Fibroblast of skin of right biceps (primary cell): ENCODE results near the gene ZNF334.

Source experiments
- DNase-seq: peaks from one replicate; pipeline ENCODE4 v3.0.0-alpha.2; 2013

The ZNF334 gene

DNA sequence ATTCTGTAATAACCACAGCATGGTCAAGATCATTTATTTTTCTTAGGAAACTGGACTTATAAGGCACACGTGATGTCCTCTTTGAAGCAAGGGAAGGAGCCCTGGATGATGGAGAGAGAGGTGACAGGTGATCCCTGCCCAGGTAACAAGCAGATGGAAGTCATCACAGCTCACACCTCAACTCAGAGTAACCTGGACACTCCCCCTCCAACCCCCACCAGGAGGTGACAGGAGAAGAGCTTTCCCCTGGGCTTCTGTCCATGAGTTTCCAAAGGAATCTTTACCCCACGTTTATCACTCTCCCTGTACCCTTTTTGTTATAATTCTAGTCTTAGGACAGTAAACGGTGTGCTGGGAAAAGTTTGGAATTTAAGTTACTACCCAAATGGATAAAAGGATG lies 28.4 kb downstream of the ZNF334 start:
- no peak for DNase-seq

- no peak for DNase-seq
These were observed 29.5 kb downstream of the ZNF334 start for GRCh38 chr20:46483879-46484278.

GRCh38 chr20:46482864-46483263 lies 30.5 kb downstream of the ZNF334 start:
- DNase-seq: no peak

GRCh38 chr20:46477640-46478039 lies 35.7 kb downstream of the ZNF334 start:
- no peak for DNase-seq

GRCh38 chr20:46477225-46477624 lies 36.1 kb downstream of the ZNF334 start:
- DNase-seq: no peak

DNA sequence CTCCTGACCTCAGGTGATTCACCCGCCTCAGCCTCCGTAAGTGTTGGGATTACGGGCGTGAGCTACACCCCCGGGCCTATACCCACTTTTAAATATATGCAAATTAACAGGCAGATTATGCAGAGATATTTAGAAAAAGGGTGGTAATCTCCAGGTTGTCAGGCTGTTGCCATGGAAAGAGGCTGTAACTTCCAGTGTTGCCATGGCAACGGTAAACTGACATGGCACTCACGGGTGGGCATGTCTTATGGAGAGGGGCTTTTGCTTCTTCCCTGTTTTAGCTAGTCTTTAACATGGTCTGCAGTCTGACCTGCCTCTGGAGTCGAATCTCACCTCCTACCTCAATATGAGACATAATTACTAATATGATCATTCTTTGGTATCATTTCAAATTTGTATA lies 44.9 kb downstream of the ZNF334 start:
- DNase-seq: no peak

DNA sequence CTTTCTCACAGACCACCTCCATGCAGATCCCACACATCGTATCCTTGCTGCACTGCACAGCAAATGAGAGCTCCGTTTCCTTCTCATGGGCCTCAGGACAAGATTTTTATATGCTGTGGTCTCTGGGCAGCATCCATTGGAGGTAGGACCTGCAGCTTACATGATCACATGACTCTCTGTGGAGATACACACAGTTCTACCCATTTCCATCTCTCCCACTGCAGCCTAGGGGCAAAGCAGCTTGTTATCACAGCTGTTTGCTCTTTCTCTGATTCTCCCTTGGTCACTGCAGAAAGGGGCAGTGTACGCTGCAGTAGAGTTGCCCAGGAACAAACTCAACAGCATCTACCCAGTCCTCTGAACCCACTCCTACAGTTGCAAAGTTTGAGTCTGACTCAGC lies 48.9 kb downstream of the ZNF334 start:
- DNase-seq: no peak

DNA sequence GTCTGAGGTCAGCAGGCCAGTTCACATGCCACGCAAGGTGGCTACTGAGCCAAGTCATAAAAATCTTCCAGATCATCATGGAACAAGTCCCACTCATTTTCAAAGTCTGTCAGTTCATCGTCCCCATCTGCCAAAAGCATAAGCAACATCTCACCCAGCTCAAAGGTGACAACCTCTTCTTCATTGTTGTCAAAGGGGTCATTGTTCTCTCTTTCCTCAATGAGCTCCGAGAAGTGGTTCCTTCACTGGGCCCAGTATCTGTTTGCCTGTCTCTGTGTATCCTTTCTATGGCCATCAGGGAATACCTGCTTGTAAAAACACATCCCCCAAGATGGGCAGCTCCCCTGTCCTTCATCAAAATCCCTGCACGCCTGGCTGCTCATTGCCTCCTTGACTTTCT lies 49.5 kb downstream of the ZNF334 start:
- no peak for DNase-seq

DNA sequence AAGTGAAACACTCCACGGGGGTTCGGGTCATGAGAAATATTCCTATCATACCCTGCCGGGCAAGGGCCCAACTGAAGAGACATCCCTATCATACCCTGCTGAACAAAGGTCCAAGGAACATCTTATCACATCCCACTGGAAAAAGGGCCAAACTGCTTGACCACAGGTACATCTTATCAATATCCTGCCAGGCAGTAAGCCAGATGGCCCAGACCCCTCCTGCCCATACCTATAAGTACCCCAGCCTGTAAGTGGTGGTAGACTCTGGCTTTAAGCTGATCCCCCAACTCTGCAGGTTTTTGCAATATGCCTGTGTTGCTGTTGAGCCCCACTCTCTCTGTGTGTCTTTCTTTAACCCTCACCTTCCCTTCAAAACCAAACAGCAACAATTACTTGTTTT lies 51.6 kb downstream of the ZNF334 start:
- DNase-seq: no peak

- peak; percentile 8 for DNase-seq
These were observed 54.3 kb downstream of the ZNF334 start for GRCh38 chr20:46458866-46459750.

DNA sequence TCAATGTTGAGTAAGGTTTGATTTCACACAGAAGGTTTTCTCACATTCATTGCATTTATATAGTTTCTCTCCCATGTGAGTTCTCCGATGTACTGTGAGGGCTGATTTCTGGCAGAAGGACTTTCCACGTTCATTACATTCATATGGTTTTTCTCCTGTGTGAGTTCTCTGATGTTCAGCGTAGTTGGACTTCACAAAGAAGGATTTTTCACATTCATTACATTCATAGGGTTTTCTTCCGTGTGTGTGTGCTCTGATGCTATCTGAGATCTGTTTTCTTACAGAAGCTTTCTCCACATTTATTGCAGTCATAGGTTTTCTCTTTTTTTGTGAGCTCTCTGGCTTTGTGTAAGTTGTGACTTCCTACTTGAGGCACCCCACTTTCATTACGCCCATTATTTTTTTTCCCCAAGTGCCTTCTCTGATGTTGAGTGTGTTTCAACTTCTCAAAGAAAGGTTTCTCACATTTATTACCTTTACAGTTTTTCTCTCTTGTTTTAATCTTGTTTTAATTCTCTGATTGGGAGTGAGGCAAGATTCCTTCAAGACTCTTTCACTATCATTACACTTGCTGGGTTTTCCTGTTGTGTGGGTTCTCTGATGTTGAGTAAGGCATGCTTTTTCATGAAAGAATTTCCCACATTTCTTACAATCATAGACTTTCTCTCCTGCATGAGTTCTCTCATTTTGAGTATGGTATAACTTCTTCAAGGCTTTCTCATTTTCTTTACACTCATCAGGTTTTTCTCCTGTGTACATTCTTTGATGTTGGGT lies 56.9 kb downstream of the ZNF334 start:
- DNase-seq: no peak

GRCh38 chr20:46455729-46456128 lies 57.6 kb downstream of the ZNF334 start:
- no peak for DNase-seq
